ENCODE measurements around the gene BTBD6. TPM values are rescaled to one million over a fixed set of nuclear protein-coding genes. Genes with fewer than 3 reads are reported as not detected.

BTBD6 gene
- total RNA-seq, 1 experiment from 2014 or later: 30.1 TPM

- no peaks in the 10 kb centered on the region for H3K9me3 Mint-ChIP-seq (ENCODE audit: low read depth, unreplicated experiment)
- TF ChIP-seq, protein P1, sequence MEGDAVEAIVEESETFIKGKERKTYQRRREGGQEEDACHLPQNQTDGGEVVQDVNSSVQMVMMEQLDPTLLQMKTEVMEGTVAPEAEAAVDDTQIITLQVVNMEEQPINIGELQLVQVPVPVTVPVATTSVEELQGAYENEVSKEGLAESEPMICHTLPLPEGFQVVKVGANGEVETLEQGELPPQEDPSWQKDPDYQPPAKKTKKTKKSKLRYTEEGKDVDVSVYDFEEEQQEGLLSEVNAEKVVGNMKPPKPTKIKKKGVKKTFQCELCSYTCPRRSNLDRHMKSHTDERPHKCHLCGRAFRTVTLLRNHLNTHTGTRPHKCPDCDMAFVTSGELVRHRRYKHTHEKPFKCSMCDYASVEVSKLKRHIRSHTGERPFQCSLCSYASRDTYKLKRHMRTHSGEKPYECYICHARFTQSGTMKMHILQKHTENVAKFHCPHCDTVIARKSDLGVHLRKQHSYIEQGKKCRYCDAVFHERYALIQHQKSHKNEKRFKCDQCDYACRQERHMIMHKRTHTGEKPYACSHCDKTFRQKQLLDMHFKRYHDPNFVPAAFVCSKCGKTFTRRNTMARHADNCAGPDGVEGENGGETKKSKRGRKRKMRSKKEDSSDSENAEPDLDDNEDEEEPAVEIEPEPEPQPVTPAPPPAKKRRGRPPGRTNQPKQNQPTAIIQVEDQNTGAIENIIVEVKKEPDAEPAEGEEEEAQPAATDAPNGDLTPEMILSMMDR (IDR thresholded peaks at IDR 0.05; ENCODE audit: unreplicated experiment): no peak
- intact Hi-C loops (cut with micrococcal nuclease; ENCODE audit: unreplicated experiment): no loop called here
- H3K27ac Mint-ChIP-seq (ENCODE audit: unreplicated experiment): no peak overlapping the region
- H3K4me1 Mint-ChIP-seq (ENCODE audit: low read depth, unreplicated experiment): no peaks in the 10 kb centered on the region
- no peak overlapping the region for H3K4me3 Mint-ChIP-seq (ENCODE audit: low read depth, unreplicated experiment)
- CTCF ChIA-PET: no interaction called here
- no peaks in the 10 kb centered on the region for H3K36me3 Mint-ChIP-seq (ENCODE audit: insufficient read depth, unreplicated experiment)
- no peaks in the 10 kb centered on the region for H3K27me3 Mint-ChIP-seq (ENCODE audit: unreplicated experiment)
- no peak for DNase-seq
- BruUV-seq (replicated peaks): no TSS peak
Measured at GRCh38 chr14:105241641-105242040, 6.7 kb upstream of the BTBD6 start.

DNA sequence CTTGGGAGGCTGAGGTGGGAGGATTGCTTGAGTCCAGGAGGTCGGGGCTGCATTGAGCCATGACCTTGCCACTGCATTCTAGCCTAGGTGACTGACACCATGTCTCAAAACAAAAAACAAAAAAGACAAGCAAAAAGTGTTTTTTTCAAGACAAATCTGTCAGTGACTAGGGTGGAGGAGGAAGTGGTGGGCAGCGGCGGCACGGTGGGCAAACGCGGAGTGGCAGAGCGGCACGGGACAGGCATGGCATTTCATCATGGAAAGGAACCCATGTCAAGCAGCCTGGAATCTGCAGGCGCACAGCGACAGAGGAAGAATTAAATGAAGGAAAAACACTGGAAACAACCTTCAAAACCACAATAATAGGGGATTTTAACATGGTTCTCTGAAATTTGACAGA is 4.0 kb upstream of the BTBD6 start:
- H3K36me3 Mint-ChIP-seq (ENCODE audit: insufficient read depth, unreplicated experiment): peaks cover 22% of the 10 kb centered on the region
- no peak overlapping the region for H3K27ac Mint-ChIP-seq (ENCODE audit: unreplicated experiment)
- intact Hi-C loops (cut with micrococcal nuclease; ENCODE audit: unreplicated experiment): no loop called here
- H3K4me3 Mint-ChIP-seq (ENCODE audit: low read depth, unreplicated experiment): no peak overlapping the region
- no peaks in the 10 kb centered on the region for H3K27me3 Mint-ChIP-seq (ENCODE audit: unreplicated experiment)
- no peak for DNase-seq
- TF ChIP-seq, protein P1 (IDR thresholded peaks at IDR 0.05; ENCODE audit: unreplicated experiment): no peak
- BruUV-seq (replicated peaks): no TSS peak
- CTCF ChIA-PET: no interaction called here
- H3K4me1 Mint-ChIP-seq (ENCODE audit: low read depth, unreplicated experiment): no peaks in the 10 kb centered on the region
- H3K9me3 Mint-ChIP-seq (ENCODE audit: low read depth, unreplicated experiment): no peaks in the 10 kb centered on the region

- H3K36me3 Mint-ChIP-seq (ENCODE audit: insufficient read depth, unreplicated experiment): peaks cover 36% of the 10 kb centered on the region
- H3K27me3 Mint-ChIP-seq (ENCODE audit: unreplicated experiment): no peaks in the 10 kb centered on the region
- CTCF ChIA-PET: no interaction called here
- no peaks in the 10 kb centered on the region for H3K9me3 Mint-ChIP-seq (ENCODE audit: low read depth, unreplicated experiment)
- DNase-seq: no peak
- BruUV-seq (replicated peaks): TSS peak; percentile 40
- no peaks in the 10 kb centered on the region for H3K4me1 Mint-ChIP-seq (ENCODE audit: low read depth, unreplicated experiment)
- H3K4me3 Mint-ChIP-seq (ENCODE audit: low read depth, unreplicated experiment): peak overlapping the region; percentile 72
- no peak overlapping the region for H3K27ac Mint-ChIP-seq (ENCODE audit: unreplicated experiment)
- TF ChIP-seq, protein P1 (IDR thresholded peaks at IDR 0.05; ENCODE audit: unreplicated experiment): no peak
- intact Hi-C loops (cut with micrococcal nuclease; ENCODE audit: unreplicated experiment): no loop called here
Measured at GRCh38 chr14:105247026-105247425, 1.3 kb upstream of the BTBD6 start.

DNA sequence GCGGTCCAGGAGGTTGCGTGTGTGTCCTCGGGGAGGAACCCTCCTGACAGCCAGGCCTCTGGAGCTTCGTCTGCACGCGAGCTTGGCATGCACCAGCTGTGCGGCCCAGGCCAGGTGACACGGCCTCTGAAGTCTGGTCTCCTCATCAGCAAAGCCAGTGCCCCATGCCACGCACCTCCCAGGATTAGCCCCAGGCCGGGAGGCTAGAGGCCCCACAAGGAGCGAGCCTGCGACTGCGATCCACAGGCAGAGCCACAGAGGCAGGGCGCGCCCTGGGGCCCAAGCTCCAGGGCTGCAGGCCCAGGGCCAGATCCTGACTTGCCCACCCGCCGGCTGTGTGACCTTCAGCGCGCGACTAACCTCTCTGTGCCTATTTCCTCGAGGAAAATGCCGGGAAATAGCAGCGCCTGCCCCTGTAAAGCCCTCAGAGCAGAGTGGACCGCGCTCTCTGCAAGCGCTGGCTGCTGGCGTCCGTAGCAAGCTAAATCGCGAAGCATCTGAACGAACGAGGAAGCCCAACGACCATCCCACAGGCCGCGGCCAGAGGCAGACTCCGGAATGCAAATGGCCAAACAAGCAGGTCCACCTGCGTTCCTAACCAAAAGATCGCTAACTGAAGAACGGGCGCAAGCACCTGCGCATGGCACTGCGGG is 492 bp upstream of the BTBD6 start:
- no peak for DNase-seq
- Mint-ChIP-seq H3K4me1 (ENCODE audit: low read depth, unreplicated experiment) (no peaks in the 10 kb centered on the region), H3K9me3 (ENCODE audit: low read depth, unreplicated experiment) (no peaks in the 10 kb centered on the region), H3K4me3 (ENCODE audit: low read depth, unreplicated experiment) (peak overlapping the region; percentile 72), H3K27ac (ENCODE audit: unreplicated experiment) (no peak overlapping the region), H3K27me3 (ENCODE audit: unreplicated experiment) (no peaks in the 10 kb centered on the region), H3K36me3 (ENCODE audit: insufficient read depth, unreplicated experiment) (peaks cover 36% of the 10 kb centered on the region)
- TF ChIP-seq, protein P1 (IDR thresholded peaks at IDR 0.05; ENCODE audit: unreplicated experiment): no peak
- intact Hi-C loops (cut with micrococcal nuclease; ENCODE audit: unreplicated experiment): no loop called here
- no TSS peak for BruUV-seq (replicated peaks)
- CTCF ChIA-PET: no interaction called here
